Measurements from ENCODE around the gene ARID1B.

DNA sequence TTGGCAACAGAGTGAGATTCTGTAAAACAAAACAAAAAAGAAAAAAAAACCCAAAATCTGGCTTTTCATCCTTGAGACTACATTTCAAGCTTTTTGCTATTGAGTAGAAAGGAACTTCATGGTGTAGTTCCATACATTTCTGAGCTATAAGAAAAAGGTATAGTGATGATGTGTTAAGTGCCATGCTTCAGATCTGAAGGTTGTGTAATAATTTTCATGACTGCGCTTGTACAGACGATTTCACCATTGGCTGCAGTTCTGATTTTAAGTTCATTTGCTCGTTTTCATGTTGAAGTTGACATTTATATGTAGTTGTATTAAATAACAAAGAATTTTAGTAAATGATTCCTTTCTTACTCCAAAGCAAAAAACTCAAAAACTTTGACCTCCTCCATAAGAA, 247.6 kb downstream of the ARID1B start:
- TF ChIP-seq, protein P1, sequence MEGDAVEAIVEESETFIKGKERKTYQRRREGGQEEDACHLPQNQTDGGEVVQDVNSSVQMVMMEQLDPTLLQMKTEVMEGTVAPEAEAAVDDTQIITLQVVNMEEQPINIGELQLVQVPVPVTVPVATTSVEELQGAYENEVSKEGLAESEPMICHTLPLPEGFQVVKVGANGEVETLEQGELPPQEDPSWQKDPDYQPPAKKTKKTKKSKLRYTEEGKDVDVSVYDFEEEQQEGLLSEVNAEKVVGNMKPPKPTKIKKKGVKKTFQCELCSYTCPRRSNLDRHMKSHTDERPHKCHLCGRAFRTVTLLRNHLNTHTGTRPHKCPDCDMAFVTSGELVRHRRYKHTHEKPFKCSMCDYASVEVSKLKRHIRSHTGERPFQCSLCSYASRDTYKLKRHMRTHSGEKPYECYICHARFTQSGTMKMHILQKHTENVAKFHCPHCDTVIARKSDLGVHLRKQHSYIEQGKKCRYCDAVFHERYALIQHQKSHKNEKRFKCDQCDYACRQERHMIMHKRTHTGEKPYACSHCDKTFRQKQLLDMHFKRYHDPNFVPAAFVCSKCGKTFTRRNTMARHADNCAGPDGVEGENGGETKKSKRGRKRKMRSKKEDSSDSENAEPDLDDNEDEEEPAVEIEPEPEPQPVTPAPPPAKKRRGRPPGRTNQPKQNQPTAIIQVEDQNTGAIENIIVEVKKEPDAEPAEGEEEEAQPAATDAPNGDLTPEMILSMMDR (IDR thresholded peaks at IDR 0.05; ENCODE audit: insufficient read depth, low read length, poor library complexity, severe bottlenecking): no peak
- no peak for TF ChIP-seq EZH2phosphoT487 (conservative IDR thresholded peaks at IDR 0.05; ENCODE audit: low read length)
